Left lung (tissue), 10 donors: Measurements from ENCODE around the gene ACSF3. TPM values are rescaled to one million over a fixed set of nuclear protein-coding genes. Genes with fewer than 3 reads are reported as not detected.
A peak's percentile ranks its signal among the peaks of the same experiment; 100 is the strongest.

ENCODE experiments used
- ATAC-seq: fragments of 200-7000 bp; cut with Tn5 transposase; one replicate; pipeline ENCODE4 v1.9.1; 2020; ENCODE audit warnings: moderate library complexity
- DNase-seq, 4 donors: peaks; one replicate each; pipeline ENCODE4 v3.0.0-alpha.2; 2013 to 2020
- H3K27ac ChIP-seq, 2 donors: fragments of 200-600 bp; sonication (generic) in 1 of 2; one replicate each; pipeline versions ENCODE4 v1.5.0 to v1.8.0; 2020 to 2021
- H3K27me3 ChIP-seq, 2 donors: fragments of 200-600 bp; sonication (generic) in 1 of 2; one replicate each; pipeline versions ENCODE4 v1.5.0 to v1.8.0; 2020 to 2021
- H3K36me3 ChIP-seq, 2 donors: fragments of 200-600 bp; sonication (generic) in 1 of 2; one replicate each; pipeline versions ENCODE4 v1.5.0 to v1.8.0; 2020 to 2021
- H3K4me1 ChIP-seq, 2 donors: fragments of 200-600 bp; one replicate each; pipeline ENCODE4 v1.8.0; 2021
- H3K4me3 ChIP-seq, 2 donors: fragments of 200-600 bp; sonication (generic) in 1 of 2; one replicate each; pipeline versions ENCODE4 v1.5.0 to v1.8.0; 2020 to 2021; ENCODE audit warnings: mild to moderate bottlenecking in 1 of 2
- H3K9me3 ChIP-seq, 2 donors: fragments of 200-600 bp; sonication (generic) in 1 of 2; one replicate each; pipeline versions ENCODE4 v1.5.0 to v1.8.0; 2020 to 2021
- intact Hi-C, 2 donors: fragments of 100-400 bp; cut with DNase I; formaldehyde crosslinking; loops; one replicate each; pipeline versions ENCODE4 v1.11.2 to v1.14.2; 2022
- polyA plus RNA-seq, 6 donors: library from polyadenylated mRNA; unstranded; fragments of 120-200 nt; gene quantifications; one replicate each; pipeline ENCODE4 v1.2.1, GENCODE V29; 2013; ENCODE audit not compliant: insufficient read length in 6 of 6
- total RNA-seq, 2 donors: library from RNA; stranded (reverse); fragmentation: NEBNext Ultra II Directional; extraction: Animal tissue kit (Norgen Biotek cat#: 25700); gene quantifications; one replicate each; pipeline ENCODE4 v1.2.1, GENCODE V29; 2021
- TF ChIP-seq, protein P1 (sequence below), 2 donors: fragments of 200-600 bp; sonication (generic) in 1 of 2; IDR thresholded peaks; one replicate each; pipeline versions ENCODE4 v1.5.0 to v1.8.0; 2021; ENCODE audit warnings: antibody characterized with exemption in 2 of 2
- donor health status: DM: no; HTN: yes; CAD: no.
- donor health status: DM: no; HTN: no; CAD: no.

The ACSF3 gene
- total and polyA plus RNA-seq, 8 donors = 30.0 to 38.4 (median 33.7) TPM

- peaks cover 10 to 57% of the 10 kb centered on the region in 2 donors for H3K4me1 ChIP-seq
- H3K9me3 ChIP-seq = no peaks in the 10 kb centered on the region
- H3K27ac ChIP-seq = peak overlapping the region in 1 of 2 donors; percentile 71
- intact Hi-C loops = no loop called here
- peak; percentile 5 for ATAC-seq
- H3K4me3 ChIP-seq = peak overlapping the region; percentile 65 to 82
- peaks cover 0 to 6% of the 10 kb centered on the region in 2 donors for H3K36me3 ChIP-seq
- peaks cover 0 to 35% of the 10 kb centered on the region in 2 donors for H3K27me3 ChIP-seq
- TF ChIP-seq, protein P1, sequence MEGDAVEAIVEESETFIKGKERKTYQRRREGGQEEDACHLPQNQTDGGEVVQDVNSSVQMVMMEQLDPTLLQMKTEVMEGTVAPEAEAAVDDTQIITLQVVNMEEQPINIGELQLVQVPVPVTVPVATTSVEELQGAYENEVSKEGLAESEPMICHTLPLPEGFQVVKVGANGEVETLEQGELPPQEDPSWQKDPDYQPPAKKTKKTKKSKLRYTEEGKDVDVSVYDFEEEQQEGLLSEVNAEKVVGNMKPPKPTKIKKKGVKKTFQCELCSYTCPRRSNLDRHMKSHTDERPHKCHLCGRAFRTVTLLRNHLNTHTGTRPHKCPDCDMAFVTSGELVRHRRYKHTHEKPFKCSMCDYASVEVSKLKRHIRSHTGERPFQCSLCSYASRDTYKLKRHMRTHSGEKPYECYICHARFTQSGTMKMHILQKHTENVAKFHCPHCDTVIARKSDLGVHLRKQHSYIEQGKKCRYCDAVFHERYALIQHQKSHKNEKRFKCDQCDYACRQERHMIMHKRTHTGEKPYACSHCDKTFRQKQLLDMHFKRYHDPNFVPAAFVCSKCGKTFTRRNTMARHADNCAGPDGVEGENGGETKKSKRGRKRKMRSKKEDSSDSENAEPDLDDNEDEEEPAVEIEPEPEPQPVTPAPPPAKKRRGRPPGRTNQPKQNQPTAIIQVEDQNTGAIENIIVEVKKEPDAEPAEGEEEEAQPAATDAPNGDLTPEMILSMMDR (IDR thresholded peaks at IDR 0.05) = no peak
- peak in 1 of 4 donors; percentile 77 for DNase-seq
Measured at GRCh38 chr16:89094252-89094879, 714 bp downstream of the ACSF3 start.

DNA sequence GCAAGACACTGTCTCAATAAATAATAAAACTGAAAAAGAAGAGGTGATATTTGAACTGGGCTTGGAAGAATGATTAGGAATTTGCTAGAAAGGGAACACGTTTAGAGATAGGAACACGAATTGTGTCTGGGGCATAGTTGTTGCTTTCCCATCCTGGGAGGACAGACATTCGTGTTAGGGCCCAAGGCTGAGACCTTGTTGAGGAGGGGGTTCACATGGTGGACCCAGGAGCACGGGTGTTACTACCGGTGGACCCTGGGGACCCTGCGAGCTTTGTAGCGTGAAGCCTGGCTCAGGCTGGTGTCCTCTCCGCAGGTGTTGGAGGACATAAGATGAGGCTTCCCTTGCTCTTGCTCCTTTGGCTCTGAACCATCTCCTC, 1.2 kb downstream of the ACSF3 start:
- H3K9me3 ChIP-seq = no peaks in the 10 kb centered on the region
- peaks cover 0 to 8% of the 10 kb centered on the region in 2 donors for H3K36me3 ChIP-seq
- intact Hi-C loops = no loop called here
- peaks cover 0 to 30% of the 10 kb centered on the region in 2 donors for H3K27me3 ChIP-seq
- TF ChIP-seq, protein P1 (IDR thresholded peaks at IDR 0.05) = no peak
- H3K4me3 ChIP-seq = peak overlapping the region in 1 of 2 donors; percentile 82
- no peak for DNase-seq
- peaks cover 10 to 60% of the 10 kb centered on the region in 2 donors for H3K4me1 ChIP-seq
- no peak for ATAC-seq
- H3K27ac ChIP-seq = no peak overlapping the region

DNA sequence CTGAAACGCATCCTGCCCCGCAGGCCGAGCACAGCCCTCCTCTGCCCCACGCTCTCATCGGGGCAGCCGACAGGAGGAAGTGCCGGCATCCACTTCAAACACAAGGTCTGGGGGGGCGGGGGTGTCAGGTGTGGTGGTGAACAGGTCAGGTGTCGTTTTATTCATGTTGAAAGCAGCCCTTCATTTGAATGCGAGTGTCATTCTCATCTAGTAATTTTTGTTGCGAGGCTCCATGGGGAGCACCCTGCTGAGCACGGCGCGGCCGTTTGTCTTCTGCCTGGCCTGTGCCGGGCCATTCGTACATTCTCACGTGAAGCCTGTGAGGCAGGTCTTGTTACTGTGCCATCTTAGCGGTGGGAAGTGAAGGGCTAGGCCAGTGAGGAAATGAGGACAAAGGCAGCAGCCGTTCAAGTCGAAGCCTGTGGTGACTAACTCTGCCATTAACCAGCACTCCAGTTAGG, 1.9 kb downstream of the ACSF3 start:
- H3K9me3 ChIP-seq = no peaks in the 10 kb centered on the region
- H3K4me1 ChIP-seq = peaks cover 10 to 64% of the 10 kb centered on the region in 2 donors
- no peak overlapping the region for H3K4me3 ChIP-seq
- H3K27ac ChIP-seq = no peak overlapping the region
- TF ChIP-seq, protein P1 (IDR thresholded peaks at IDR 0.05) = no peak
- DNase-seq = no peak
- intact Hi-C loops = no loop called here
- H3K36me3 ChIP-seq = peaks cover 0 to 10% of the 10 kb centered on the region in 2 donors
- peaks cover 0 to 23% of the 10 kb centered on the region in 2 donors for H3K27me3 ChIP-seq
- ATAC-seq = no peak

GRCh38 chr16:89096042-89096717, 2.5 kb downstream of the ACSF3 start:
- no peaks in the 10 kb centered on the region for H3K9me3 ChIP-seq
- no peak overlapping the region for H3K27ac ChIP-seq
- TF ChIP-seq, protein P1 (IDR thresholded peaks at IDR 0.05) = no peak
- intact Hi-C loops = no loop called here
- ATAC-seq (no peak), DNase-seq (peak in 1 of 4 donors; percentile 43)
- peaks cover 0 to 16% of the 10 kb centered on the region in 2 donors for H3K27me3 ChIP-seq
- peaks cover 0 to 17% of the 10 kb centered on the region in 2 donors for H3K36me3 ChIP-seq
- H3K4me3 ChIP-seq = no peak overlapping the region
- peaks cover 10 to 64% of the 10 kb centered on the region in 2 donors for H3K4me1 ChIP-seq

DNA sequence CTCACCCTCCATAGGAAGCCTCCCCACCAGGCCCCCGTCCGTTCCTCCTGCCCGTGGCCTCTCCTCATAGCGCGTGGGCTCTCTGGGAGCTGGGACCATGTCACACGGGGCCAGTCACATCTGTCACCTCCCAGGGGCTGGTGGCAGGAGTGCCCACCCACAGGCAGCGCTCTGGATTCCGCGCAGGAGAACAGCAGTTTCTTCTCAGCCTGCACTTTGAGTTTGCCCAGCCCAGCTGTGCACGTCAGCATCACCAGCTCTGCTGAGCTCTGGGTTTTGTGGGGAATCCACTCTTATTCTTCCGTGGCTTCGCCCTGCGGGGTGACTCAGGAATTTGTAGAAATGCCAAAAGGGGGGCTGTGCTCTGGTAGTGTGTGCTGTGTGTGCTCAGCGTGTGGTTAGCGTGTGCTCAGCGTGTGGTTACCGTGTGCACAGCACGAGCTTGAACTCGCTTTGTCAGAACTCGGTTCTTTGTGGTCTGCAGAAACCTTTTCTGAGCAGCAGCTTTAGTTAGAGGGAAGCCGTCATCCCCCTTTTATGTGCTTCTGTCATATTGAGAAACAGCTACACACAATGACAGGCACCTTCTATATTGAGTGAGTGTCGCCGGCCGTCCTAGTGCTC, 3.2 kb downstream of the ACSF3 start:
- Histone ChIP-seq H3K27ac (peak overlapping the region in 1 of 2 donors; percentile 23), H3K4me1 (peaks cover 10 to 64% of the 10 kb centered on the region in 2 donors), H3K27me3 (peaks cover 0 to 9% of the 10 kb centered on the region in 2 donors), H3K9me3 (no peaks in the 10 kb centered on the region), H3K4me3 (no peak overlapping the region), H3K36me3 (peaks cover 0 to 24% of the 10 kb centered on the region in 2 donors)
- intact Hi-C loops = no loop called here
- DNase-seq = peak in 2 of 4 donors; percentile 34 to 53
- TF ChIP-seq, protein P1 (IDR thresholded peaks at IDR 0.05) = no peak
- ATAC-seq = no peak
